ENCODE data around the gene GRIN2A.

GRCh38 chr16:10013364-10013763 is 168.9 kb downstream of the GRIN2A start:
- TF ChIP-seq CTCF (IDR thresholded peaks at IDR 0.05) (no peak), ZFX (IDR thresholded peaks at IDR 0.05; ENCODE audit: borderline replicate concordance) (no peak)
